ENCODE results near the gene TAF1D.

Gene TAF1D

DNA sequence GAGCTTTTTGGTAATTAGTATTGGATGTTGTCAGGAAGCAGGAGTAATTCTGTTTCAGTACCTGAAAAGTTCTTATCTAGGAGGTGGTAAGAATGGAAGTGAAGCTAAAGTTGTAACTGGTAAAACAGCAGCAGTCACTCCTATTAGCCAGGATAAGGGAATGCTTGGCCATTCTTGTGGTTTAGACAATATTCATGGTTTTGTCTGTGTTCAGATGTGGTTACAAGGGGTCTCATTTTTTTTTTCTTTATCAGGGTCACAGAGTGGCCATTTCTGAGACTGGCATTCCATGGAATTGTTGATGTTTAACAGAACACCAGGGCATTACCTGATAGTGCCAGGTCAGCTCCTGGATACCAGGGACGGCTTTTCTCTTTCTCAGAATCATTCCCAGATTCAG is 23.8 kb downstream of the TAF1D start:
- Histone ChIP-seq H3K27ac (peak overlapping the region; percentile 91), H3K4me3 (ENCODE audit: low read depth in 1 of 2, low read length in 1 of 2) (peak overlapping the region in 1 of 2 experiments; percentile 53)

DNA sequence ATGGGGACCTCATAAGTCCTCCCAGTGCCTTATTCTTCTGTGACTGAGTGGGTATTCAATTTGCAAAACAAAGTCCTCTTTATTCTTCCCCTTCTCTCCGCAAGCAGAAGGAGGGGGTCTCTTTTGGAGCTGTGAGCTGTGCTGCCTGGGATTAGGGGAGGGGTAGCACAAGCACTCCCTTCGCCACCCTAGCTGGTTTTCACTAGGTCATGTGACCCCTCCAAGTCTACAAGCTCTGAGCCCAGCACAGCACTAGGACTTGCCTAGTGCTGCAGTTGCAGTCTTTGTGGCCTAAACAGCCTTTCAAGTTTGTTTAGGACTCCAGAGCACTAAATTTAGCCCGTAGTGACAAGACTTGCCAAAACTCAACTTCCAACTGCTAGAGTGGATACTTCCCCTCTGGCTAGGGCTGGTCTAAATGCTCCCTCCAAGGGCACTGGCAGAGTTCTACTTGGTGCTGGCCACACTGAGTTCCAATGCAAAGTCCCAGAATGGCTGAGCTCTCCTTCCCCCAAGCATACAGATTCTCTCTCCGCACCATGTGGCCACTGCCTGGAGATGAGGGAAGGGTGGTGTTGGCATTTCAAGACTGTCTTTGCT is 25.4 kb downstream of the TAF1D start:
- TF ChIP-seq, protein P1, sequence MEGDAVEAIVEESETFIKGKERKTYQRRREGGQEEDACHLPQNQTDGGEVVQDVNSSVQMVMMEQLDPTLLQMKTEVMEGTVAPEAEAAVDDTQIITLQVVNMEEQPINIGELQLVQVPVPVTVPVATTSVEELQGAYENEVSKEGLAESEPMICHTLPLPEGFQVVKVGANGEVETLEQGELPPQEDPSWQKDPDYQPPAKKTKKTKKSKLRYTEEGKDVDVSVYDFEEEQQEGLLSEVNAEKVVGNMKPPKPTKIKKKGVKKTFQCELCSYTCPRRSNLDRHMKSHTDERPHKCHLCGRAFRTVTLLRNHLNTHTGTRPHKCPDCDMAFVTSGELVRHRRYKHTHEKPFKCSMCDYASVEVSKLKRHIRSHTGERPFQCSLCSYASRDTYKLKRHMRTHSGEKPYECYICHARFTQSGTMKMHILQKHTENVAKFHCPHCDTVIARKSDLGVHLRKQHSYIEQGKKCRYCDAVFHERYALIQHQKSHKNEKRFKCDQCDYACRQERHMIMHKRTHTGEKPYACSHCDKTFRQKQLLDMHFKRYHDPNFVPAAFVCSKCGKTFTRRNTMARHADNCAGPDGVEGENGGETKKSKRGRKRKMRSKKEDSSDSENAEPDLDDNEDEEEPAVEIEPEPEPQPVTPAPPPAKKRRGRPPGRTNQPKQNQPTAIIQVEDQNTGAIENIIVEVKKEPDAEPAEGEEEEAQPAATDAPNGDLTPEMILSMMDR (IDR thresholded peaks at IDR 0.05), result no peak
- H3K27ac ChIP-seq, result peak overlapping the region; percentile 91
- H3K9me3 ChIP-seq, result no peaks in the 10 kb centered on the region
- no peak overlapping the region for H3K4me3 ChIP-seq (ENCODE audit: low read depth in 1 of 2, low read length in 1 of 2)
- H3K36me3 ChIP-seq, result no peaks in the 10 kb centered on the region
- peaks cover 31 to 37% of the 10 kb centered on the region in 2 experiments for H3K4me1 ChIP-seq (ENCODE audit: control insufficient read depth in 1 of 2, insufficient read depth in 1 of 2, low read depth in 1 of 2, low read length in 1 of 2)
- no peaks in the 10 kb centered on the region for H3K27me3 ChIP-seq

More for the DNA sequence above, 23.8 kb downstream of the TAF1D start:
- TF ChIP-seq, protein P1 (IDR thresholded peaks at IDR 0.05), result no peak
- H3K36me3 ChIP-seq, result peaks cover 10% of the 10 kb centered on the region
- H3K27me3 ChIP-seq, result no peaks in the 10 kb centered on the region
- H3K9me3 ChIP-seq, result no peaks in the 10 kb centered on the region
- H3K4me1 ChIP-seq (ENCODE audit: control insufficient read depth in 1 of 2, insufficient read depth in 1 of 2, low read depth in 1 of 2, low read length in 1 of 2), result peaks cover 31 to 37% of the 10 kb centered on the region in 2 experiments

DNA sequence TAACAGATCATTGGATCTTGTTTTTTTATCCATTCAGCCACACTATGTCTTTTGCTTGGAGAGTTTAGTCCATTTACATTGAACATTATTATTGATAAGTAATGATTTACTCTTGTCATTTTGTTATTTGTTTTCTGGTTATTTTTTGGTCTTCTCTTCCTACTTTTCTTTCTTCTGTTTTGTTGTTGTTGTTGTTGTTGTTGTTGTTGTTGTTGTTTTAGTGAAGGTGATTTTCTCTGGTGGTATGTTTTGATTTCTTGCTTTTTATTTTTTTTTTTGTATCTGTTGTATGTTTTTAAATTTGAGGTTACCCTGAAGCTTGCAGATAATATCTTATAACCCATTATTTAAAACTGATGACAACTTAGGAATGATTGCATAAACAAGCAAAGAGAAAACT is 28.6 kb downstream of the TAF1D start:
- no peaks in the 10 kb centered on the region for H3K27me3 ChIP-seq
- H3K36me3 ChIP-seq, result no peaks in the 10 kb centered on the region
- H3K4me3 ChIP-seq (ENCODE audit: low read depth in 1 of 2, low read length in 1 of 2), result no peak overlapping the region
- TF ChIP-seq, protein P1 (IDR thresholded peaks at IDR 0.05), result no peak
- no peak overlapping the region for H3K27ac ChIP-seq
- H3K9me3 ChIP-seq, result no peaks in the 10 kb centered on the region
- H3K4me1 ChIP-seq (ENCODE audit: control insufficient read depth in 1 of 2, insufficient read depth in 1 of 2, low read depth in 1 of 2, low read length in 1 of 2), result peaks cover 6 to 7% of the 10 kb centered on the region in 2 experiments

DNA sequence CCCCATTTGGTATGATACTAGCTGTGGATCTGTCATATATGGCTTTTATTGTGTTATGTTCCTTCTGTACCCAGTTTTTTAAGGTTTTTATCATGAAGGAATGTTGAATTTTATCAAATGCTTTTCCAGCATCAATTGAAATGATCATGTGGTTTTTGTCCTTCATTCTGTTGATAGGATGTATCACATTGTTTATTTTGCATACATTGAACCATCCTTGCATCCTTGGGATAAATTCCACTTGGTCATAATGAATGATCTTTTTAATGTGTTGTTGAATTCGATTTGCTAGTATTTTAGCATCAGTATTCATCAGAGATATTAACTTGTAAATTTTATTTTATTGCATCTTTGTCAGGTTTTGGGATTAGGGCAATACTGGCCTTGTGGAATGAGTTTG is 31.1 kb downstream of the TAF1D start:
- Histone ChIP-seq H3K27me3 (no peaks in the 10 kb centered on the region), H3K9me3 (no peaks in the 10 kb centered on the region), H3K36me3 (peaks cover 13% of the 10 kb centered on the region), H3K4me3 (ENCODE audit: low read depth in 1 of 2, low read length in 1 of 2) (no peak overlapping the region), H3K4me1 (ENCODE audit: control insufficient read depth in 1 of 2, insufficient read depth in 1 of 2, low read depth in 1 of 2, low read length in 1 of 2) (no peaks in the 10 kb centered on the region), H3K27ac (no peak overlapping the region)
- TF ChIP-seq, protein P1 (IDR thresholded peaks at IDR 0.05), result no peak

DNA sequence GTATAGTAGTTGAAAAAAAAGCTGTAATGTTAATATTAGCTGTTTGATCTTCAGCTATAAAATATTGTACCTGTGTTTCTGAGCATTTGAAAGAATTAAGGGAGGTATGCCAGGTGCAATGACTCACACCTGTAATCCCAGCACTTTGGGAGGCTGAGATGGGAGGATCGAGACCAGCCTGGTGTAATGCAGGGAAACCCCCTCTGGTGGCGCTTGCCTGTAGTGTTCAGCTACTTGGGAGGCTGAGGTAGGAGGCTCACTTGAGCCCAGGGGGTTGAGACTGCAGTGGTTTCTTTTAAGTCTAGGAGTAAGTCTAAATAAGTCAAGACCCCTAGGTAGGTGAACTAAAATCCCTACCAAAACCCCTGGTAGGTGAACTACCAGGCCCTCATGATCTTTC is 37.1 kb downstream of the TAF1D start:
- H3K9me3 ChIP-seq, result no peaks in the 10 kb centered on the region
- TF ChIP-seq, protein P1 (IDR thresholded peaks at IDR 0.05), result no peak
- H3K27ac ChIP-seq, result no peak overlapping the region
- no peaks in the 10 kb centered on the region for H3K4me1 ChIP-seq (ENCODE audit: control insufficient read depth in 1 of 2, insufficient read depth in 1 of 2, low read depth in 1 of 2, low read length in 1 of 2)
- peaks cover 44% of the 10 kb centered on the region for H3K36me3 ChIP-seq
- H3K27me3 ChIP-seq, result no peaks in the 10 kb centered on the region
- no peak overlapping the region for H3K4me3 ChIP-seq (ENCODE audit: low read depth in 1 of 2, low read length in 1 of 2)

Measured in neutrophil (primary cell).